H1 (cell line): ENCODE data around the gene TBC1D10A. TPM values are rescaled to one million over a fixed set of nuclear protein-coding genes. Genes with fewer than 3 reads are reported as not detected.

Source experiments
- ASH2L ChIP-seq: fragments of 200-600, 300-600 bp; sonication (generic); IDR thresholded peaks from one replicate; pipeline ENCODE4 v1.7.1; 2017; ENCODE audit warnings: low read length
- CHD1 ChIP-seq: IDR thresholded peaks from 2 replicates; pipeline ENCODE4 v1.6.1; 2012; ENCODE audit warnings: low read depth, low read length, improper control_type of control experiment
- CHD7 ChIP-seq: fragments of 300-600 bp; sonication (generic); IDR thresholded peaks from 2 replicates; pipeline ENCODE4 v1.7.1; 2012; ENCODE audit warnings: low read length, moderate library complexity, mild to moderate bottlenecking, inconsistent platforms; ENCODE audit not compliant: insufficient replicate concordance
- E2F6 ChIP-seq: IDR thresholded peaks from 2 replicates; pipeline ENCODE4 v1.6.1; 2012; ENCODE audit warnings: inconsistent platforms
- KDM1A ChIP-seq: fragments of 200-600, 300-600 bp; sonication (generic); IDR thresholded peaks from 2 replicates; pipeline ENCODE4 v1.7.1; 2016; ENCODE audit warnings: mild to moderate bottlenecking, low read length, borderline replicate concordance
- PHF8 ChIP-seq: fragments of 200-600 bp; sonication (generic); conservative IDR thresholded peaks from 2 replicates; pipeline ENCODE4 v1.7.1; 2012; ENCODE audit warnings: low read depth, mild to moderate bottlenecking, inconsistent platforms, low read length, moderate library complexity
- SIRT6 ChIP-seq: IDR thresholded peaks from one replicate; pipeline ENCODE4 v1.7.1; 2012; ENCODE audit warnings: low read length, inconsistent platforms
- polyA plus RNA-seq, 7 experiments: library from polyadenylated mRNA; depleted of rRNA in 3 of 7; stranded (reverse) in 5 of 7; unstranded in 2 of 7; fragments of >200 nt in 5 of 7; fragments of 200-250 nt in 2 of 7; gene quantifications; 1 replicate in 5 of 7; 2 replicates in 1 of 7; 4 replicates in 1 of 7; pipeline versions ENCODE4 v1.2.1 to v1.2.3, GENCODE V29; 2011 to 2013; ENCODE audit warnings: missing spikeins in 2 of 7, mixed read lengths in 2 of 7
- total RNA-seq: library from RNA; stranded (reverse); fragmentation: NEBNext Ultra II Directional; extraction: Animal tissue kit (Norgen Biotek cat#: 25700); gene quantifications from 2 replicates; pipeline ENCODE4 v1.2.1, GENCODE V29; 2021

Gene TBC1D10A
- total and polyA plus RNA-seq, 2 of the 8 experiments (the other 6 are each of a cell fraction or from before 2014, with no cell fraction given), result 5.4 to 7.0 TPM

GRCh38 chr22:30340911-30341685 lies 14.4 kb upstream of the TBC1D10A start (continued):
- TF ChIP-seq CHD7 (no peak), KDM1A (no peak), SIRT6 (no peak), CHD1 (no peak), PHF8 (no peak), ASH2L (no peak), E2F6 (no peak)
